NOMO-1 treated with DMSO at 0.1 percent for 48 hours (cell line): ENCODE results near the gene NSG1.
"Not testable (repeated sequence)": the region's sequence is repeated elsewhere in the genome, so short reads cannot be mapped to it uniquely, and the experiment has no call there.

Source experiments
- DNase-seq: peaks from one replicate; lab custom pipeline; 2025; ENCODE audit not compliant: unreplicated experiment; lab: John Stamatoyannopoulos, UW

NSG1 gene

GRCh38 chr4:4386736-4387392, at the start of gene NSG1:
Gene NSG1 (plus strand): TSS chr4:4387102. CDS start chr4:4387630, 528 bp downstream.
- DNase-seq, result no peak

- DNase-seq, result no peak
Observed at GRCh38 chr4:4338210-4339001, 48.5 kb upstream of the NSG1 start.

- no peak for DNase-seq
Observed at GRCh38 chr4:4339504-4340085, 47.3 kb upstream of the NSG1 start.

- DNase-seq, result no peak
Observed at GRCh38 chr4:4341861-4342650, 44.8 kb upstream of the NSG1 start.

- no peak for DNase-seq
Observed at GRCh38 chr4:4343038-4343437, 43.9 kb upstream of the NSG1 start.

- DNase-seq, result no peak
Observed at GRCh38 chr4:4344915-4345527, 41.9 kb upstream of the NSG1 start.

- no peak for DNase-seq
Observed at GRCh38 chr4:4347585-4347984, 39.3 kb upstream of the NSG1 start.

GRCh38 chr4:4348585-4348984, 38.3 kb upstream of the NSG1 start:
- not testable (repeated sequence) for DNase-seq

GRCh38 chr4:4349867-4350266, 37.0 kb upstream of the NSG1 start:
- DNase-seq, result no peak

GRCh38 chr4:4350909-4351308, 36.0 kb upstream of the NSG1 start:
- no peak for DNase-seq

- no peak for DNase-seq
Observed at GRCh38 chr4:4355302-4355701, 31.6 kb upstream of the NSG1 start.

GRCh38 chr4:4356106-4357041, 30.5 kb upstream of the NSG1 start:
- no peak for DNase-seq

- no peak for DNase-seq
Observed at GRCh38 chr4:4358093-4358854, 28.6 kb upstream of the NSG1 start.

- no peak for DNase-seq
Observed at GRCh38 chr4:4361883-4362282, 25.0 kb upstream of the NSG1 start.

- no peak for DNase-seq
Observed at GRCh38 chr4:4362991-4363697, 23.8 kb upstream of the NSG1 start.

- no peak for DNase-seq
Observed at GRCh38 chr4:4364061-4364460, 22.8 kb upstream of the NSG1 start.

- DNase-seq, result no peak
Observed at GRCh38 chr4:4364486-4365208, 22.3 kb upstream of the NSG1 start.
